T-helper 17 cell (primary cell): ENCODE data around the gene ZG16B. TPM values are rescaled to one million over a fixed set of nuclear protein-coding genes. Genes with fewer than 3 reads are reported as not detected.

Experiments used
- ATAC-seq: fragments of 150-1000 bp; cut with Tn5 transposase; 2 replicates; pipeline ENCODE4 v1.10.0; 2021; ENCODE audit warnings: mild to moderate bottlenecking, moderate library complexity
- DNase-seq, 3 donors: peaks; one replicate each; pipeline versions ENCODE4 v3.0.0 to v3.0.0-alpha.2; 2020 to 2021
- H3K9me3 ChIP-seq: one replicate; pipeline ENCODE4 v1.7.0; 2013; ENCODE audit warnings: low read length, mild to moderate bottlenecking; ENCODE audit not compliant: control insufficient read depth, poor library complexity, severe bottlenecking
- H3K27ac Mint-ChIP-seq: one replicate; pipeline ENCODE4 v1.8.0; 2022; ENCODE audit warnings: mild to moderate bottlenecking, moderate library complexity, mixed read lengths
- H3K27me3 Mint-ChIP-seq: one replicate; pipeline ENCODE4 v1.8.0; 2022; ENCODE audit warnings: mixed read lengths
- H3K36me3 Mint-ChIP-seq: one replicate; pipeline ENCODE4 v1.8.0; 2022; ENCODE audit warnings: low read depth, mixed read lengths
- H3K4me1 Mint-ChIP-seq: one replicate; pipeline ENCODE4 v1.8.0; 2022; ENCODE audit warnings: mild to moderate bottlenecking, mixed read lengths
- H3K4me3 Mint-ChIP-seq: one replicate; pipeline ENCODE4 v1.8.0; 2022; ENCODE audit warnings: mild to moderate bottlenecking, moderate library complexity, mixed read lengths
- total RNA-seq, 4 donors: library from RNA in 2 of 4; stranded (reverse) in 2 of 4; gene quantifications; one replicate each; pipeline ENCODE4 v1.2.3 and lab custom pipeline; 2022 to 2026

Gene ZG16B
- total RNA-seq, 2 donors from 2014 or later: not detected

DNA sequence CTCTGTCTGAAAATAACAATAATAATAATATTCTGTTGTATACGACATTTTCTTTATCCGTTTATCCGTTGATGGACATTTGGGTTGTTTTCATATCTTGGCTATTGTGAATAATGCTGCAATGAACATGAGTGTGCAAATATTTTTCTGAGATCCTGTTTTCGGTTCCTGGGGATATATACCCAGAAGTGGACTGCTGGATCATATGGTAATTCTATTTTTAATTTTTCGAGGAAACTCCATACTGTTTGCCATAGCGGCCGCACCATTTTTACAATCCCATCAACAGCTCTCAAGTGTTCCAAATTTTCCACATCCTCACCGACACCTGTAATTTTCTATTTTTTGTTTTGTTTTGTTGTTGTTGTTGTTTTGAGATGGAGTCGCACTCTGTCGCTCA, 37.2 kb upstream of the ZG16B start:
- Mint-ChIP-seq H3K36me3 (no peaks in the 10 kb centered on the region), H3K4me1 (no peaks in the 10 kb centered on the region), H3K27me3 (peaks cover 42% of the 10 kb centered on the region), H3K27ac (no peak overlapping the region), H3K4me3 (no peak overlapping the region)
- no peaks in the 10 kb centered on the region for H3K9me3 ChIP-seq
- no peak for DNase-seq
- no peak for ATAC-seq

DNA sequence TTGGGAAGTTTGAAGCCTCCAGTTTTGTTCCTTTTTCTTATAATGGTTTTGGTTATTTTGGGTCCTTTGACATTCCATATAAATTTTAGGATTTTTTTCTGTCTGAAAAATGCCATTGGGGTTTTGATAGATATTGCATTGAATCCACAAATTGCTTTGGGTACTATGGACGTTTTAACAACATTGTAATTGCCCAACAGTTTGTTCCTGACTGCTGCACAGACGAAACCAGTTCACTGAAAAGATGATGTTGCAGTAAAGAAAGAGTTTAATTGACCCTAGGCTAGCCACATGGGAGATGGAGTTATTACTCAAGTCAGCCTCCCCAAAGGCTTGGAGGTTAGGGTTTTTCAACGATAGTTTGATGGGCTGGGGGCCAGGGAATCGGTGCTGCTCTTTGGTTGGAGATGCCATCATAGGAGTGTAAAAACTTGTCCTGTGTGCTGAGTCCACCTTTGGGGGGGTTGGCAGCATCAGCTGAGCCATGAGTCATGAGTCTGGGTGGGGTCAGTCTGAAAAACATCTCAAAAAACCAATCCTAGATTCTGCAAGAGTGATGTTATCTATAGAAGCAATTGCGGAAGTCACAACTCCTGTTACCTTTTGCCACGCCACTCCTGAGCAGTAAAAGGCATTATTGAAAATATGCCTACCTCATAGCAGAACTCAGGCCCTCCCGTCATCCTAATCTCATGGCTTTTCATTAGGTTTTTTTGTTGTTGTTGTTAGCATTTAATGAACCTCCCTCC, 34.5 kb upstream of the ZG16B start:
- no peak overlapping the region for H3K4me3 Mint-ChIP-seq
- no peak overlapping the region for H3K27ac Mint-ChIP-seq
- H3K27me3 Mint-ChIP-seq: peaks cover 38% of the 10 kb centered on the region
- DNase-seq (no peak), ATAC-seq (no peak)
- H3K36me3 Mint-ChIP-seq: no peaks in the 10 kb centered on the region
- no peaks in the 10 kb centered on the region for H3K9me3 ChIP-seq
- H3K4me1 Mint-ChIP-seq: no peaks in the 10 kb centered on the region

DNA sequence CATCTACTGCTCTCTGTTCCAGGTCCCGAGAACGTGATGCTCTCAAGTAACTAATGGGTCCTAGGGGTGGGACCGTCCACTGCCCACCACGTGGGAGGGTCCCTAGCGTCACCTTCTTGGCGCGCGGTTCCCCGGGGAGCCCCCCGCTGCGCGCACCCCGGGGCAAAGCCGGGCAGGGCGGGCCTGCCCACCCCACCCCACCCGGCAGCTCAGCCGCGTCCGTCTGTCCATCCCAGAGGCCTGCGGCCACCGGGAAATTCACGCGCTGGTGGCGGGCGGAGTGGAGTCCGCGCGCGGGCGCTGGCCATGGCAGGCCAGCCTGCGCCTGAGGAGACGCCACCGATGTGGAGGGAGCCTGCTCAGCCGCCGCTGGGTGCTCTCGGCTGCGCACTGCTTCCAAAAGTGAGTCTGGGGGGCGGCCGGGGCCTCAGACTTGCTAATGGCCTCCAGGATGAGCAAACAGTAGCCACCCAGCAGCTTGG, 31.3 kb upstream of the ZG16B start:
- peaks cover 23% of the 10 kb centered on the region for H3K27me3 Mint-ChIP-seq
- peaks cover 2% of the 10 kb centered on the region for H3K4me1 Mint-ChIP-seq
- no peaks in the 10 kb centered on the region for H3K9me3 ChIP-seq
- DNase-seq: no peak
- ATAC-seq: no peak
- no peaks in the 10 kb centered on the region for H3K36me3 Mint-ChIP-seq
- H3K27ac Mint-ChIP-seq: no peak overlapping the region
- H3K4me3 Mint-ChIP-seq: no peak overlapping the region

DNA sequence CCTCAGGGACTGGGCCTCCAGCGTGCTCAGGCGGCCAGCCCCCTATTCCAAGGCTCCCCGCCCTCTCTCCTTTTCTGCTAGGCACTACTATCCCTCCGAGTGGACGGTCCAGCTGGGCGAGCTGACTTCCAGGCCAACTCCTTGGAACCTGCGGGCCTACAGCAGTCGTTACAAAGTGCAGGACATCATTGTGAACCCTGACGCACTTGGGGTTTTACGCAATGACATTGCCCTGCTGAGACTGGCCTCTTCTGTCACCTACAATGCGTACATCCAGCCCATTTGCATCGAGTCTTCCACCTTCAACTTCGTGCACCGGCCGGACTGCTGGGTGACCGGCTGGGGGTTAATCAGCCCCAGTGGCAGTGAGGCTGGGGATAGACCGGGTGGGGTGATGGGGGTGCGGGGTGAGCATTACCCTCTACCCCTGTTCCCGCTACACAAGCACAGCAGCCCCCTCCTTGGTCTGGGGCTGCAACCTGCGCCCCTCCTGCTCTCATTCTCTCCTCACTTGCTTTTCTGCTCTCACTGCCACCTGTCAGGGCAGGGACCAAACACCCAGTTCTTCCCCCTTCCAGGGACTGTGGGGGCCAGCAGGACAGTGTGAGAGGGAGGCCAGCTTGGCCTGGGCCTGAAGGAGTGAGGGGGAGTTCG, 30.8 kb upstream of the ZG16B start:
- Mint-ChIP-seq H3K36me3 (no peaks in the 10 kb centered on the region), H3K27me3 (peaks cover 18% of the 10 kb centered on the region), H3K27ac (no peak overlapping the region), H3K4me1 (peaks cover 2% of the 10 kb centered on the region), H3K4me3 (no peak overlapping the region)
- no peak for DNase-seq
- no peak for ATAC-seq
- no peaks in the 10 kb centered on the region for H3K9me3 ChIP-seq

DNA sequence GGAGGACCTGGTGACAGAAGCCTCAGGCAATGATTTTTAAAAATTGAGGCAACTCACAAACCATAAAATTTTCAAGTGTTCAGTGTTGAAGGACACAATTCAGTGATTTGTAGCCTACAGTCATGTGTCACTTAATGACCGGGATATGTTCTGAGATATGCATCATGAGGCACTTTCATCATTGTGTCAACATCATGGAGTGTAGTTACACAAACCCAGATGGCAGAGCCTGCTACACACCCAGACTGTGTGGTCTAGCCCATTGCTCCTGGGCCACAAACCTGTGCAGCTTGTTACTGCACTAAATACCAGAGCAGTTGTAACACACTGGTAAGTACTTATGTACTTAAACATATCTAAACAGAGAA, 30.3 kb upstream of the ZG16B start:
- H3K4me3 Mint-ChIP-seq: no peak overlapping the region
- H3K27ac Mint-ChIP-seq: no peak overlapping the region
- no peaks in the 10 kb centered on the region for H3K9me3 ChIP-seq
- peaks cover 2% of the 10 kb centered on the region for H3K4me1 Mint-ChIP-seq
- ATAC-seq (no peak), DNase-seq (no peak)
- H3K36me3 Mint-ChIP-seq: no peaks in the 10 kb centered on the region
- H3K27me3 Mint-ChIP-seq: peaks cover 13% of the 10 kb centered on the region

DNA sequence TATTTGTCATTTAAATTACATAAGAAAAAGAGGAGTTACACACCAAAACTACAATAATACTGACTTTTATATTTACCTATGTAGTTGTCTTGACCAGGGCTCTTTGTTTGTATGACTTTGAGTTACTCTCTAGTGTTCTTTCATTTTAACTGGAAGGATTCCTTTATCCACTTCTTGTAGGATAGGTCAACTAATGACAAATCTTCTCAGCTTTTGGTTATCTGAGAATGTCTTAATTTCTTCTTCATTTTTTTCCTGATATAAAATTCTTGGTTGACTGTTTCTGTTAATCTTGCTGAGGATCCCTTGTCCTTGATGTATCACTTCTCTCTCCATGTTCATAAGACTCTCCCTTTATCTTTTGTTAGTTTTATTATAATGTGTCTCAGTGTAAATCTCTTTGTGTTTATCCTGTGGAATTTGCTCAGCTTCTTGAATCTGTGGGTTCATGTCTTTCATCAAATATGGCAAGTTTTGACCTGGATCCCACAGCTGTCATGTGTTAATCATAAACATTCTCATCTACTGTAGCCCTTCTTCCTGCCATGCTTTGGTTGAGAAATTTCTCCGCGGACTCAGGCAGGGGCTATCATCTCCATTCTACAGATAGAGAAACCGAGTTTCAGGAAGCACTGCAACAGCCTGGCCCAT, 26.4 kb upstream of the ZG16B start:
- no peaks in the 10 kb centered on the region for H3K9me3 ChIP-seq
- Mint-ChIP-seq H3K27me3 (peaks cover 18% of the 10 kb centered on the region), H3K4me3 (no peak overlapping the region), H3K36me3 (no peaks in the 10 kb centered on the region), H3K4me1 (peaks cover 4% of the 10 kb centered on the region), H3K27ac (no peak overlapping the region)
- ATAC-seq (no peak), DNase-seq (no peak)

DNA sequence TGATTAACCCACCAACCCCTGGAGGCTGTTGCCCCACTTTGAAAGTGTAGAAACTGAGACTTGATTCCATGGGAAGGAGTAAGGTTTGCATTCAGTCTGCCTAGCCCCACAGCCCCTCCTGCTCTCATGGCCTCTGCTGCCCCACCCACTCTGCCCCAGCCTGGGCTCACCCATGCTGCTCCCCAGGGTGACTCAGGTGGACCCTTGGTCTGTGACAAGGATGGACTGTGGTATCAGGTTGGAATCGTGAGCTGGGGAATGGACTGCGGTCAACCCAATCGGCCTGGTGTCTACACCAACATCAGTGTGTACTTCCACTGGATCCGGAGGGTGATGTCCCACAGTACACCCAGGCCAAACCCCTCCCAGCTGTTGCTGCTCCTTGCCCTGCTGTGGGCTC, 25.4 kb upstream of the ZG16B start:
- DNase-seq (no peak), ATAC-seq (no peak)
- Mint-ChIP-seq H3K4me3 (no peak overlapping the region), H3K4me1 (peaks cover 4% of the 10 kb centered on the region), H3K27ac (no peak overlapping the region), H3K36me3 (peaks cover 2% of the 10 kb centered on the region), H3K27me3 (peaks cover 28% of the 10 kb centered on the region)
- H3K9me3 ChIP-seq: no peaks in the 10 kb centered on the region

DNA sequence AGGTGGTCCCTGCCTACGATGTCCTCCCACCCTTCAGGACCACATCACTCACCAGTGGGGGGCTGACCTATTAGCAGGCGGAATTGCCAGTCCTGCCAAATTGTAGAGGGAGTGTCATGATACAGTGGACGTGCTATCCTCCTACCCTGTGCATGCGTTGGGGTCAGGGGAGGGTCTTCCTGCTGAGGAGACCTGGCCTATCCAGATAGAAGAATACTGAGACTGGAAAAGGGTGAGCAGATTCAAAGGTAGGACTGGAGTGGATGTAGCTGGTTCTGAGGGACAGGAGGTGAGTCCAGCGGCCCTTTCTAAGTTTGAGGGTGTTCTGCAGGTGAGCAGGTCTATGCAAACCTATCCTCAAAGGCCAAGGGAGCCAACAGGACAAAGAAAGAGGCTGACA, 23.8 kb upstream of the ZG16B start:
- ATAC-seq (no peak), DNase-seq (no peak)
- no peaks in the 10 kb centered on the region for H3K9me3 ChIP-seq
- no peak overlapping the region for H3K4me3 Mint-ChIP-seq
- peaks cover 38% of the 10 kb centered on the region for H3K27me3 Mint-ChIP-seq
- H3K4me1 Mint-ChIP-seq: peaks cover 4% of the 10 kb centered on the region
- H3K27ac Mint-ChIP-seq: no peak overlapping the region
- peaks cover 2% of the 10 kb centered on the region for H3K36me3 Mint-ChIP-seq

DNA sequence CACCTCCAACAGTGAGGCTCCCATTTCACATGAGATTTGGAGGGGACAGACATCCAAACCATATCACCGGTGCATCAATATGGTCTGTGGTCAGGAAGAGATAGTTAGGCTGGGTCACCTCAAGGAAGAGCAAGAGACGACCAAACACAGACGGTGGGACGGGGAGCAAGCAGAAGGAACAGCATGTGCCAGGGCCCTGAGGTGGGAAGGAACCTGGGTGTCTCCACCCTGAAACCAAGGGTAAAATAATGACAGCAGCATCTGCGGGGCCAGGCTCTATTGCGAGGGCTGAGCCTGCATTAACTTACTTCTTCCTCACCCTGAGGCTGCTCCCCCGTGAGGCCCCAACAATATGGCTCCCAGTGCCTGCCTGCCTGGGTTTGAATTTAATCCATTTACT, 21.9 kb upstream of the ZG16B start:
- H3K9me3 ChIP-seq: no peaks in the 10 kb centered on the region
- ATAC-seq: no peak
- H3K4me1 Mint-ChIP-seq: peaks cover 2% of the 10 kb centered on the region
- no peak overlapping the region for H3K27ac Mint-ChIP-seq
- no peak overlapping the region for H3K4me3 Mint-ChIP-seq
- peaks cover 38% of the 10 kb centered on the region for H3K27me3 Mint-ChIP-seq
- peaks cover 2% of the 10 kb centered on the region for H3K36me3 Mint-ChIP-seq
- no peak for DNase-seq

DNA sequence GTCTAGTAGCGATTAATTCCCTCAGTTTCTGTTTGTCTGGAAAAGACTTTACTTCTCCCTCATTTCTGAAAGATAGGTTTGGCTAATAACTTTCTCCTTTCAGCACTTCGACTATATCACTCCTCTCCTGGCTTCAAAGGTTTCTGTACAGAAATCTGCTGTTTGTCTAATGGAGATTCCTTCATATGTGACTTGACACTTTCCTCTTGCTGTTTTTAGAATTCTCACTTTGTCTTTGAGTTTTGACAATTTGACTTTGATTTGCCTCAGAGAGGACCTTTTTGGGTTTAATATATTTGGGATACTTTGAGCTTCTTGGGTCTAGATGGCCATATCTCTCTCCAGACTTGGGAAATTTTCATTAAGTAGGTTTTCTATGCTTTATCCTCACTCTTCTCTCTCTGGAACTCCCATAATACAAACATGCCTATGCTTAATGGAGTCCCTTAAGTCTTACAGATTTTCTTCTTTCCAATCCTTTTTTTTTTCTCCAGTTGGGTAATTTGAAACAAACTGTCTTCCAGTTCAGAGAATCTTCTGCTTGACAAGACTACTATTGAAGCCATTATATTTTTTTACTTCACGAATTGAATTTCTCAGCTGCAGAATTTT, 20.8 kb upstream of the ZG16B start:
- H3K27me3 Mint-ChIP-seq: peaks cover 38% of the 10 kb centered on the region
- peaks cover 2% of the 10 kb centered on the region for H3K4me1 Mint-ChIP-seq
- peaks cover 2% of the 10 kb centered on the region for H3K36me3 Mint-ChIP-seq
- no peak for ATAC-seq
- no peak for DNase-seq
- no peaks in the 10 kb centered on the region for H3K9me3 ChIP-seq
- no peak overlapping the region for H3K4me3 Mint-ChIP-seq
- H3K27ac Mint-ChIP-seq: no peak overlapping the region

DNA sequence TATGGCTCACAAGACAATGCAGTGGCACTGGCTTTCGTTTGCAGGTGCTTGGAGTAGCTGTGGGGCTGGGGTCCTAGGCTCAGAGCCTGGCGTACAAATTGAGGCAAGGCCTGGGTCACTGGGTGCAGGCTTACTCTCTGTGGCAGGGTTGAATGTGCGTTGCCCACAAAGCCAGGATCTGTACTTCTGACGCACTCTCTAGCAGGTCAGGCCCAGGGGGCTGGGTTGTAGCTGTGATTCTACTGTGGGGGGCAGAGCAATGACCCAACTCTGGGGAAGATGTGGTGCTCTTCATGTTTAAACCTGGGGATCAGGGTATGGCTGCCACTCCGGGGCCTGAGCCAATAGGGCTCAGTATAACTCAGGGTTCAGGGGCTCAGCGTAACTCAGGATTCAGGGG, 19.5 kb upstream of the ZG16B start:
- ATAC-seq (no peak), DNase-seq (no peak)
- no peaks in the 10 kb centered on the region for H3K9me3 ChIP-seq
- peaks cover 38% of the 10 kb centered on the region for H3K27me3 Mint-ChIP-seq
- H3K27ac Mint-ChIP-seq: no peak overlapping the region
- H3K4me1 Mint-ChIP-seq: peaks cover 2% of the 10 kb centered on the region
- H3K4me3 Mint-ChIP-seq: no peak overlapping the region
- peaks cover 2% of the 10 kb centered on the region for H3K36me3 Mint-ChIP-seq

DNA sequence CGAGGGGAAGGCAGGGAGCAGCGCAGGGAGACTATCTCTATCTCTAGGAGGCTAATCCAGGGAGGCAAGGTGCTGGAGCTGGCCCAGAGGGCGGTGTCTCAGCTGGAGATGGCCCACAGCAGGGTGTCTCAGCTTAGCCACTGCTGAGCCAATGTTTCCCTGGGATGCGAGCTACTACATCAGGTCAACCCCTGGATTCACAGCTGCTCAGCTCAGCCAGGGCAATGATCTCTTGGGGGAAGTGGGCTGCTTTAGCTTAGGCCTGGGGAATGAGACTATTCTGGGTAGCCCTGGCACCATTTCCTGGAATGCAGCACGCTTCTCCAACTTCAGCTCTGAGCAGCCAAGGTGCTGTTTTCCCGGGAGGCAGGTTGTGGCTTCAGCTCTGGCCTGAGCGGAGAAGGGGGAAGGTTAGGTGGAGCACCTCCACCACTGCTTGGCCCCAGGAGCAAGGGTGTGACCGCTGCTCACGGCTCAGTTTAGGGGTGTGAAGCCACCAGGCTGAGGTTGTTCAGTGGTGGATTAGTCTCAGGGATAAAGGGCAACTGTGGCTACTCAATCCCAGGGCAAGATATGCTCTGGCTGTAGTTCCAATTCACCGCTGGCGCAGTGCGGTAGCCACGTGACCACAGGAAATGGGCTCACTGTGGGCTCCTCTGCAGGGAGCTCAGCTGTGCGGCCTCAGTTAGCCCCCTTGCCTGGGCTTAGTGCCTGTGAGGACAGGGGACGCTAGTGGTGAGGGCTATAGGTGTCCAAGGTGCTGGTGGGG, 18.2 kb upstream of the ZG16B start:
- ATAC-seq: no peak
- peaks cover 2% of the 10 kb centered on the region for H3K36me3 Mint-ChIP-seq
- peaks cover 2% of the 10 kb centered on the region for H3K4me1 Mint-ChIP-seq
- H3K9me3 ChIP-seq: no peaks in the 10 kb centered on the region
- peaks cover 31% of the 10 kb centered on the region for H3K27me3 Mint-ChIP-seq
- no peak overlapping the region for H3K27ac Mint-ChIP-seq
- DNase-seq: no peak
- H3K4me3 Mint-ChIP-seq: no peak overlapping the region

DNA sequence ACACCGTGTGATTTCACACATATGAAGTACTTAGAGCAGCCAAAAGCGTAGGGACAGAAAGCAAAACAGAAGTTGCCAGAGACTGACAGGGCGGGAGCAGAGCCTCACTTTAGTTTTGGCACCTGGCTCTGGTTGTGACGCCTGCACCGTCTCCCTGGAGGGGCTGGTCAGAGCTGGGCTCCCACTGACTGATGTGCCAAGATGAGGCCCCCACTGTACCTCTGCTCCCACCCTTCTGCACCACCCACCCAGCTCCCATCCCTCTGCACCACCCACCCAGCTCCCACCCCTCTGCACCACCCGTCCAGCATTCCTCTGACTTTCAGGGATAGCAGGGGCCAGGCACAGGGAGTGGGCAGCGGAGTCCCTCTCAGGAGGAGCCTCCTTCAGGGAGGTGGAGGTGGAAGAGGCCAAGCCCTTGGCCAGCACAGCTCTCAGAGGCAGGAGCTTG, 16.3 kb upstream of the ZG16B start:
- no peak overlapping the region for H3K4me3 Mint-ChIP-seq
- ATAC-seq (no peak), DNase-seq (no peak)
- H3K9me3 ChIP-seq: no peaks in the 10 kb centered on the region
- H3K27ac Mint-ChIP-seq: no peak overlapping the region
- H3K4me1 Mint-ChIP-seq: no peaks in the 10 kb centered on the region
- H3K27me3 Mint-ChIP-seq: peaks cover 19% of the 10 kb centered on the region
- H3K36me3 Mint-ChIP-seq: peaks cover 2% of the 10 kb centered on the region
